GM18502 (cell line): ENCODE measurements around the gene TAOK2.
"Not testable (repeated sequence)": the region's sequence is repeated elsewhere in the genome, so short reads cannot be mapped to it uniquely, and the experiment has no call there.

Experiments
- ATAC-seq: cut with Tn5 transposase; IDR thresholded peaks from one replicate; pipeline ENCODE4 v1.9.1; 2021; ENCODE audit warnings: mild to moderate bottlenecking; ENCODE audit not compliant: unreplicated experiment, poor library complexity

The TAOK2 gene

DNA sequence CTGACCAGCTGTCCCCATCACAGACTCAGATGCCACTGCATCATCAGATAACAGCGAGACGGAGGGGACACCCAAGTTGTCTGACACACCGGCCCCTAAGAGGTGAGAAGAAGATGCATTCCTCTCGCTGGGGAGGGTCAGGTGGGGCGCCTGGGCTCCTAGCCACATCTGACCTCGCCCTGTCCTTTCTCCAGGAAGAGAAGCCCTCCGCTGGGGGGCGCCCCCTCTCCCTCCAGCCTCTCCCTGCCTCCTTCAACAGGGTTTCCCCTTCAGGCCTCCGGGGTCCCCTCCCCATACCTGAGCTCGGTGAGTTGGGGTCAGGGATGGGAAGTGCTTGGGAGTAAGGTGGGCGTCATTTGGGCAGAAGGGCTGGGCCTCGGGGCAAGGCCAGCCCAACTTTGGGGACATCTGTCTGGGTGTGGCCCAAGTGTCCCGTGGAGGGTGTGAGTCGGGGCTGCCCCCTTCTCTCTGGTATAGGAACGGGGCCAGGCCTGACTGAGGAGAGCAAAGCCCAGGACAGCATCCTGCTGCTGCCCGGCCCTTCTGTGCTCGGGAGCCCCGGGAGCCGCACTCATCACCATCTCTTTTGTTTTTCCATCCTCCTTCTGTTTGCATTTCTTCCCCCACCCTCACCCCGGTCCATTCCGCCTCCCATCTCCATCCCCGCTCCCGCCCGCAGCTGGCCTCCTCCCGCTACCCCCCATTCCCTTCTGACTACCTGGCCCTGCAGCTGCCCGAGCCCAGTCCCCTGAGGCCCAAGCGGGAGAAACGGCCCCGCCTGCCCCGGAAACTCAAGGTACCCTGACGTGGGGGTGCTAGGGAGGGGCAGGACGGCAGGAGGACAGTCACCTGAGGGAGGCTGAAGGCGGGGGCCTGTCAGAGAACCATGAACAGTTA, 27.3 kb downstream of the TAOK2 start:
- no peak for ATAC-seq

DNA sequence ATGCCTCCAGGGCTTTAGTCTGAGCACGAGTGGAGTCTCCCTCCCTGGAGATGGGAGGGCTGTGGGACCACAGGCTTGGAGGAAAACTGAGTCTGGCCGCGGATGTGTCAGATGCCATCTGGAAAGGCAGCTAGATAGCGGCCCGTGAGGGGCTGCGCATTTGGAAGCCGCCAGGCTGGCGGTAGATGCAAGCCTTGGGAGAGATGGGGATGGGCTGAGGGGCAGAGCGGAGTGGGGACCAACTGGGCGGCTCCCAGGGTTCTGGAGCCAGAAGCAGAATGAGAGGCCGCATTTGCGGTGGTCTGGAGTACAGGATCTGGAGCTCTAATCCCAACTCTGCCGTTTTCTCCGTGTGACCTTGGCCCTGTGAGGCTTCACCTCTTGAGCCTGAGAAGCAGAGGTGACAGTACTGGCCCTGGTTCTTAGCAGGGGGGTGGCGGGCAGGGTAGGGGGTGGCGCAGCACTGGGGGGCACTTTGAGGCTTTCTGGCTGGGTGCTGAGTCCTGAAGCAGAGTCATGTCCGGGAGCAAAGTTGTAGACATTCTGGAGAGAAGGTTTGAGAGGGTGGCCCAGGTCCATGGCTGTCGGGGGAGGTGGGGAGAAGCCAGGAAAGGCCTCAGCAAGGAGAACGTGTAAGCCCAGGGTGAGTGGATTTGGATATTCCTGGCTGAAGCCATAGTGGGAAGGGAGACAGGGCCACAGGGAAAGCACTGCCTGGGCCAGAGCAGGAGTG, 29.1 kb downstream of the TAOK2 start:
- ATAC-seq: no peak

DNA sequence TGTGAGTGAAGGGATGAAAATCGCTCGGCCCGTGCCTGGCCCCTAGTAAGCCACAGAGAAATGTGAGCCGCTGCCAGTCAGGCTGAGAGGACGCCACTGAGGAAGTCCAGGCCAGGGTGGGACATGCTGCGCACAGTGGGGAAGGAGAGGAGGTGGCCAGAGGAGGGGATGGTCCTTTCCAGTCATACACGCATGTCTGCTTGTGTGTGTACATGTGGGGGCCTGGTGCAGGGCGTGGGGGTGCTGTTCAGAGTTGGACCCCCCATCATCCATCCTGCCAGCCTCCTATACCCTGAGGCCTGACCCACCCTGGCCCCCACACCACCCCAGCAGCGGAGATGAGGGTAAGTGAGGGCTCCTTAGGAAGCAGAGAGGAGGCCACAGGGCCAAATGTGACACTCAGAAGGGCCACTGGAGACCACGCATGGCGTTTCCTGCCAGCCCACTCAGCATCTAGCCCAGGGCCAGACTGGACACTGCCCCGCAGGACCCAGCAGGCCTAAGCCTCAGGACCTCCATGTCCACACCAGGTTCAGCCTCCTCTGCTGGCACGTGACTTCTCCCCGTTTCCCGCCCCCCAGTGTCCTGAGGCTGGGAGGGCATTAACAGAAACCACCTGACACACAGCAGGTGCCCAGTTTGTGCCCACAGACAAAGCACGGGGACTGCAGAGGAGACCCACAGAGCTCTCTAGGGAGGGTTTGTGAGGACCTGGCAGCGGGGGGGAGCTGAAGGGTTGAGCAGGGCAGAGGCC, 30.2 kb downstream of the TAOK2 start:
- ATAC-seq: no peak

DNA sequence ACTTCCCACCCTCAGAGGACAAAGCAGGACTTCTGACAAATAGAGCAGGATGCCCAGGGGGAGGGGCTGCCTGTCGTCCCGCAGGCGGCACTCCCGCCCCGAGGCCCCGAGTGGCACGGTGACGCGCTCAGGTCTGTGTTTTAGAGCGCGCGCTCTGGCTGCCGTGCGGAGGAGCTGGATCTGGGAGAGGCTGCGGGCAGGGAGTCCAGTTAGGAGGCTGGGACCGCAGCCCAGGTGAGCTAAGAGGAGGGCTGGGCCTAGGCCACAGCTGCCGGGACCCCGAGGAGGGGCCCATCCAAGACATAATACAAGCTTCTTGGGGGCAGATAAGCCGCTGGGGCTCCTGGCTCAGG, 30.7 kb downstream of the TAOK2 start:
- no peak for ATAC-seq

DNA sequence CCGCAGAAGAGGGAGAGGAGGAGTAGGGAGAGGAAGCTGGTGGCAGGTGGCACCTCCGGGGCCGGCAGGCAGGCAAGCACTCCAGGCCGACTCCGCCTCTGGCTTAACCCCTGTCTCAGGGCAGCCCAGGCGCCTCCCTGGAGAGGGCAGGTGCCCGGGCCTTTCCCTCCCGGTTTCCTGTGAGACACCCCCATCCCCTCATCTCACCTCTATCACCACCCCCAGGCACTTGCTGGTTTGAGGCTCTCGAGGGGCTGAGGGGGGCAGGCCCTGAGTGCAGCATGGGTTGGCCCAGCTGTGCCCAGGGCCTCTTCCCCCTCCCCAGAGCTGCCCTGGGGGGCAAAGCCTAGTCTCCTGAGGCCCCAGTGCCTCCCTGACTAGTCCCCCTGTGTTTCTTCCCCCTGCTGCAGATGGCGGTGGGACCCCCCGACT, 31.2 kb downstream of the TAOK2 start:
- ATAC-seq: no peak

DNA sequence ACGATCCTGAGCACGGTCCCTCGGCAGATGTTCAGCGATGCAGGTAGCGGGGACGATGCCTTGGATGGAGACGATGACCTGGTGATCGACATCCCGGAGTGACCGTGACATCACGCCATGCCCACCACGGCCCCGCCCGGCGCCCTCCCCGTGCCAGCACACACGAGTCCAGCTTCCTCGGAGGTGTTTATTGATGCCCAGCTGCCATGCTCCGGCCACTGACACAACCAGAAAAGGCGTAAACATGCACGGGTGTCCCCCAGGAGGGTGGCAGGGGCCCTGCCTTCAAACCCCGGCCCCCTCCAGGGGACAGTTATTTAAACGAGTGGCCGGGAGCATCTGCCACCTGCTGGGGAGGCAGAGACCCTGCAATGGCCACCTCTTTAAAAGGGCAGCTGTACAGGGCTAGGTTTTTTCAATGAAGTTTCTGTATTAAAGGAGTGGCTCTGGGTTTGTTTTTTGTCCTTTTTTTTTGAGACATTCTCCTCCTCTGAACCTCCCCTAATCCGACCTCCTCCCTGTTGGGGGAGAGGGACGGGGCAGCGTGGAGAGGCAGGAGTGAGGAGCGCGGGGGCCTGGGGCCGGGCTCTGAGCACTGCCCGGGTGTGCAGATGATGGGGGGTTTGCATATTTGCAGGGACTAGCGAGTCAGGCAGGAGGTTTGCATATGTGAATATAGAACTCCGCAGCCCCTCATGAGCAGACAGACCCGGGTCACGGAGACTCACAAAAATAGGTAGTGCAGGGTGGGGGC, 31.9 kb downstream of the TAOK2 start:
- ATAC-seq: no peak

DNA sequence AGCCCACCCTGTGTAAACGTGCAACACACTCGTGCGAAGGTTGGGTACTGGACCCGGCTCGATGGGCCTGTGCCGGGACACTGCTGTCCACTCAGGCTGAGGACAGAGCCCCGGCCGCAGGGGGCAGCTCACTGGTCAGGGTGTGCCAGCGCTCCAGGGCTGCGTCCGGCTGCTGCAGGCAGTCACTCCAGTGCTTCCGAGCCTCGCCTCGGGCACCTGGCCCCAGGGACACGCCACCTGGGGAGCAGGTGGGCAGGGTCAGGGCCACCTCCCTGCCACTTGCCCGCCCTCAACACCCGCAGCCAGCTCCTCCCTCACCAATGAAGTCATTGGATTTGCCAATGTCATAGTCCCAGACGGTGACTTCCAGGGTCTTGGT, 32.4 kb downstream of the TAOK2 start:
- ATAC-seq: no peak

DNA sequence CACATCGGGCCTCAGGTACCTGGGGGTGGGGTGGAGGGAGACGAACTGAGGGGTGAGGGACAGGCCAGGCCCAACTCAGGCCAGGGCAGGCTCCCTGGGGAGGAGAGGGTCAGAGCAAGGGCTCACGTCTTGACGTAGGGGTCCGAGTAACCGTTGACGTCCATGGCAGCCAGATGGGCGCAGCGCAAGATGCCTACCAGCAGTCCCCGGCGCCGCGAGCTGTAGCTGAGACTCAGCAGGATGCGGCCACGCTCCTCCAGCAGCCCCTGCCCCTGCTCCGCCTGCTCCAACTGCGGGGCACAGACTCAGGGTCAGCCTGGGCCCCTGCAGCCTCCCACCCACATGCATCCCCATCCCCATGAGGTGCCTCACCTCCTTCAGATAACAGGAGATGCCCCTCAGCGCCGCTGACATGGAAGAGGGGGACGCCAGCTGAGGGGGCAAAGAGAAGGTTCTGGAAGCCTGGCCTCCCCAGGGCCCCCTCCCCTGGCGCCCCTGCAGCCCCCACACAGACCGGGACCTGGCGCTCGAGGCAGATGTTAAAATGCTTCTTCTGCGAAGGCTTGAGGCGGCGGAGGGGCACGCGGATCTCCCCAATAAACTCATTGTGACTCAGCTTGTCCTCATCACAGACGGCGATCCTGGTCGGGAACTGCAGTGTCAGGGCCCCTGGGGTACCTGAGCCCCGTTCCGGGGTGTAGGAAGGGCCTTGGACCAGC, 33.1 kb downstream of the TAOK2 start:
- no peak for ATAC-seq

DNA sequence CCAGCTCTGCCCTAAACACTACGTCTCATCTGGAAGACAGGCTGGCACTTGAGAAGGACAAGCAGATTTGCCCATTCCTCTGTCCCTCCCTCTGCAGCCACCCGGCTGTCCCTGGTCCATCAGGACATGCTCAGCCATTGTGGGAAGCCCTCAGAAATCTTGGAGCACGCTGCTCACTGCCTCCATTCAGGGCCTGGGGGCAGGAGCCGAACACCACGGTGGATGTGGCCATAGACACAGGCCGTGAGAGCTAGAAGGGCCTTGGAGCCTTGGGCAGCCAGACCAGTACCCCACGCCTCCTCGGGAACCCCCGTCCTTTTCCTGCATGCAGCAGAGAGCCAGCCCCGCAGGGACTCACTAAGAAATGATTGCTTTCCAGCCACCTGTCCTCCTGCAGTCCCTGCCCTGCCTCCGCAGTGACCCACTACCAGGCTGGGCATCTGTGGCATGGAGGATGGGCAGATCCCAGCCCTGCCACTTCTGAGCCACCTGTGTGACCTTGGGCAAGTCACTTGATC, 33.8 kb downstream of the TAOK2 start:
- ATAC-seq: no peak

DNA sequence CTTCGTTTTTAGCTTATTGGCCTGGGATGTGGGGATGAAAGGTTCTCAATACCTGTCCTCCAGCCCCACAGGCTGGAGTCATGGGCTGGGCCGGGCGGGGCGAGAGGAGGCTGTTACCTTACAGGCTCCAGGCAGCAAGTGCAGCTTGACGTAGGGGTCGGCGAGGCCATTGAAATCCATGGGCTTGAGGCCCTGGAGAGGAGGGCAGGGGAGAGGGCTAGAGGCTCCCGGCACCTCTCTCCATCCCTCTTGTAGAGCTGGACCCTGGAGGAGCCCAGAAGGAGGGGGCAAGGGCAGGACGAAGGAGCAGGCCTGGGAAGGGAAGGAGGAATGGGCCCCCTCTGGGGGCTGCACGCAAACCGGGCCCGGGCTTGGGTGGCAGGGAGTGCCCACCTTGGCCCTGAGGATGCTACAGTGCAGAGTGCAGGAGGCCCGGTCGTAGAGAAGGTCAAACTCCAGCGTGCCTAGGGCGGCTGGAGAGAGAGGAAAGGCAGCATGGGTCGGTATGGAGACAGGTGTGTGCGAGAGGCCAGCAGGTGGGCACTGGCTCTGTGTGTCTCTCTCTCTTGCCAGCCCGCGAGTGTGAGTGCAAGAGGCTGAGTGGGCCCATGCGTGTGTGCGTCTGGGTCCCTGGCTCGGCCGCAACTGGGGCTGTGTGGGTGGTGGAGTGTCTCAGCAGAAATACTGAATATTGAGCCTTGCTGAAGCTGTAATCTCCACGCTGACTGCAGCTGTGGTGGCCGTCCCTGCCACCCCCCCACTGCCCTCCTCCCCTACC, 35.6 kb downstream of the TAOK2 start:
- no peak for ATAC-seq

DNA sequence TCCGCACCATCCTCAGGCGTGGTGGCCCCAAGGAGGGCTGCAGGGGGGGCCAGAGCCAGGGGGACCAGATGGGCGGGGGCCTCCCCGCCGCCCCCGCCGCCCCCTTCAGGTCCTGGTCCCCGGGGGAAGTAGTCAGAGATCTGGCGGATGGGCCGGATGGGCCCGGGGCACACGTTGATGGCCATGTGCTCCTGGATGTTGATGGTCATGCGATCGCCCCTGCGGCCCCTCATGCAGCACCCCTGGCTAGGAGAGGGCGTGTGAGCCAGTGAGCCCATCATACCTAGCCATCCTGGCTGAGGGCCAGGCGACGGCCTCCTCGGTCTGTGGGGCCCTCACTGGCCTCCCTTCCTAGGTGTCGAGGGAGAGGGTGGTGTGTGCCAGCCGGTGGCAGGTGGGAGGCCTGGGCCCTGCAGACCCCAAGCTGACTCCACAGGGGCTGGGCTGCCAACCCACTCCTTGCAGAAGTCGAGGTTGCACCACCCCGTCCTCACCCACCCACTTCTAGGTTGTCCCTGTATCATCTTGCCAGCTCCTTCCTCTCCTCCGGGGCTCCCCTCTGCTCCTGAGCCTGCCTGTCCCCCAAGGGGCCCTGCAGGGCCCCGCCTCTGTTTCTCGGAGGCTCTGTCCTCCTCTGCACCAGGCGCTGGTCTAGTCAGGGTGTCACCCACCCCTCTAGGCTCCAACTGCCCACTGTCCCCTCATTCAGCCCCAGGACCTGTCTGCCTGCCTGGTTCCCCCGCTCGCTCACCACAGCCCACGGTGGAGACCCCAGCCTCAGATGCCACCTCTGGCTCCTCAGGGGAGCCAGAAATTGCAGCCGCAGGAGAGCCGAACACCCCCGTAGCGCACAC, 36.5 kb downstream of the TAOK2 start:
- no peak for ATAC-seq

DNA sequence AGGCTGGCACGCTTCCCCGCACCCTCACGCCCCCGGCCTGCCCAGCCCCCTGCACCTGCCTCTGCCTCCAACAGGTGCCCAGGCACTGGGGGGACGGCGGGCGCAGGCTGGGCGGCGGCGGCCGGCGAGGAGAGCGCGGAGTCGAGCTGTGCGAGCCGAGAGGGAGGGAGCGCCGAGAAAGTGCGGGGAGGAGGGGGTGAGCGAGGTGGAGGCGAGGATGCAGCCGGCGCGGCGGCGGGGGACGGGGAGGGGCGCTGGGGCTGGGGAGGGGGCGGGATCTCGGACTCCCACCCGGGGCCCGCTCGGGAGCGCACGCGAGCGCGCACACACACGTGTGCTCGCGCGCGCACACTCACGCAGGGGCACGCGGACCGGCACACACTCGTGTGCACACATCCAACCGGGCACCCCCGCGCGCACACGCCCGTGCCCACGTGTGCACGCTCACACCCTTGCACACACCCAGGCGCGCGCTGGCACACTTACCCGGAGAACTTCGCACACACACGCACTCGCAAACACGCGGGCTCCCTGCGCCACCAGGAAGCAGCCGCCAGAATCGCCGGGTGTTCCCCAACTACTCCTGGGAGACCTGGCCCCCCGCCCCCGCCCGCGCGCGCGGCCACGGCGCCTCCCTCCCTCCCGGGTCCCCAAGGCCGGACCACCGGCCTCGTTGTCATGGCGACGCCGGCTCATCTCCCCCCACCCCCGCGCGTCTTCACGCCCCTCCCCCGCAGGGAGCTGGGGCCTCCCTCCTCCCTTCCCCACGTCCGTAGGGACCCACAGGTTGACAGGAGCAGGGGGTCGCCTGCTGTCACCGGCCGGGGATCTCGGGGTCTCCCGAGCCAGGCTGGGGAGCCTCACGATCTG, 37.4 kb downstream of the TAOK2 start, which contains the start of gene DOC2A:
Gene DOC2A (minus strand): TSS at position 184 of the 870 bp plus-strand sequence. CDS start 805 bp downstream, outside the sequence.
- ATAC-seq: no peak

DNA sequence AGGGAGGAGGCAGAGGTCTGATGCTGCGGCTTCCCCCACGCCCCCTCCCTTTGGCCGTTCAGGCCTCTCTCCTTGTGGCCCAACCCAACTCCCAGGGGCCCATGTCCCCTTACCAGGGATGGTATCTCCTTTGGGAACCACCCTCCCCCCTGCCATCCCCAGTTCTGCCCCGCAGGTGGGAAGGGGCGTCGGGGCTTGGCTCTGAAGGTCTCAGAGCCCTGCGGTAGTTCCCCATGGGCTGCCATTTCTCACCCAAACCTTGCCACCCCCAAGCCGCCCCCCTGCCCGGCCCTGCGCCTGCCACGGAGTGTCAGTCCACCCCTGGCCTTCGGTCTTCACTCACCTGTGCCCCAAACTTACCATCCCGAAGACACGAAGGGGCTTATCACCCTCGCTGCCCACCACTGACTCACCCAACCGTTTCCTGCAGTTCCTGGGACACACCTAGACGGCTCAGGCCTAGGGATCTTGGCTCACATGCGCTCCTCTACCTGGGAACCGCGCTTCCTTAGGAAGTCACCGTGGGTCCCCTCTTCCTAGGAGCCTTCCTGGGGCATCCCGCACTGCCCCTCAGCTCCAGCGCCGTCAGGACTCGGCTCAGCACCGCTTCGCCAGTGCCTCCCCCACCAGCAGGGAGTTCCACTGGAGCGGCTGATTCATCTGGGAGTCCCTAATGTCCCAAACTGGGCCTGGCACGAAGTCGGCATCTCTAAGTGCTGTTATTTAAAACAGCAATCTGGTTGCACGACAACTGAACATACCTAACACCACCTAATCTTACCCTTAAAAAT, 38.2 kb downstream of the TAOK2 start:
- no peak for ATAC-seq

DNA sequence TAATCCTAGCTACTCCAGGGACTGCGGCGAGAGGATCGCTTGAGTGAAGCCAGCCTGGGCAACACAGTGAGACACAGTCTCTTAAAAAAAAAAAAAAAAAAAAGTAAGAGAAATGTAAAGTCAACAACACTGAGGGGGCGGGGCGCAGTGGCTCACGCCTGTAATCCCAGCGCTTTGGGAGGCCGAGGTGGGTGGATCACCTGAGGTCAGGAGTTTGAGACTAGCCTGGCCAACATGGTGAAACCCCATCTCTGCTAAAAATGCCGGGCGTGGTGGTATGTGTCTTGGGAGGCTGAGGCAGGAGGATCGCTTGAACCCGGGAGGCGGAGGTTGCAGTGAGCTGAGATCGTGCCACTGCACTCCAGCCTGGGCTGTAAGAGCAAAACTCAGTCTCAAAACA, 38.9 kb downstream of the TAOK2 start:
- not testable (repeated sequence) for ATAC-seq

DNA sequence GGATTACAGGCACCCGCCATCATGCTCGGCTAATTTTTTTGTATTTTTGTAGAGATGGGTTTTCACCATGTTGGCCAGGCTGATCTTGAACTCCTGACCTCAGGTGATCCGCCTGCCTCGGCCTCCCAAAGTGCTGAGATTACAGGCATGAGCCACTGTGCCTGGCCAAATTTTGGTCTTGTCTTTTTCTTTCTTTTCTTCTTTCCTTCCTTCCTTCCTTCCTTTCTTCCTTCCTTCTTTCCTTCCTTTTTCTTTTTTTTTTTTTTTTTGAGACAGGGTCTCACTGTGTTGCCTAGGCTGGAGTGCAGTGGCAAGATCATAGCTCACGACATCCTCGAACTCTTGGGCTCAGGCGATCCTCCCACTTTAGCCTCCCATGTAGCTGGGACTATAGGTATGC, 41.8 kb downstream of the TAOK2 start:
- not testable (repeated sequence) for ATAC-seq
